ENCODE measurements around the gene HIVEP3. TPM values are rescaled to one million over a fixed set of nuclear protein-coding genes. Genes with fewer than 3 reads are reported as not detected.

Gene HIVEP3
- total and polyA plus RNA-seq, 3 donors from 2014 or later, result 4.8 to 7.3 (median 7.2) TPM

- TF ChIP-seq POLR2A (IDR thresholded peaks at IDR 0.05), result no peak
- no peak for TF ChIP-seq CTCF (IDR thresholded peaks at IDR 0.05)
- H3K9me3 ChIP-seq, result no peaks in the 10 kb centered on the region
- H3K36me3 ChIP-seq (ENCODE audit: low read depth, missing control alignments), result no peaks in the 10 kb centered on the region
- WGBS, 2 donors, result 88 to 95% methylated on average over 5 of the region's 5 CpGs
- no peak overlapping the region for H3K27ac ChIP-seq
- H3K27me3 ChIP-seq, result no peaks in the 10 kb centered on the region
- no peak overlapping the region for H3K4me3 ChIP-seq
- DNase-seq, result no peak
- H3K4me1 ChIP-seq, result peaks cover 14% of the 10 kb centered on the region
- intact Hi-C loops (cut with DNase I; ENCODE audit: low total_unique reads), result no loop called here
These were observed 258.8 kb downstream of the HIVEP3 start for GRCh38 chr1:41659903-41660302.

GRCh38 chr1:41659159-41659495, 259.6 kb downstream of the HIVEP3 start:
- no peaks in the 10 kb centered on the region for H3K27me3 ChIP-seq
- TF ChIP-seq CTCF (IDR thresholded peaks at IDR 0.05), result no peak
- no peak for TF ChIP-seq POLR2A (IDR thresholded peaks at IDR 0.05)
- WGBS, 2 donors, result 78 to 88% methylated on average over 2 of the region's 2 CpGs

GRCh38 chr1:41658431-41659158, 260.1 kb downstream of the HIVEP3 start:
- no peak overlapping the region for H3K4me3 ChIP-seq
- no peaks in the 10 kb centered on the region for H3K9me3 ChIP-seq
- no peaks in the 10 kb centered on the region for H3K36me3 ChIP-seq (ENCODE audit: low read depth, missing control alignments)
- H3K4me1 ChIP-seq, result peaks cover 14% of the 10 kb centered on the region
- TF ChIP-seq CTCF (IDR thresholded peaks at IDR 0.05) (no peak), POLR2A (IDR thresholded peaks at IDR 0.05) (no peak)
- no peak overlapping the region for H3K27ac ChIP-seq
- intact Hi-C loops (cut with DNase I; ENCODE audit: low total_unique reads), result no loop called here
- H3K27me3 ChIP-seq, result no peaks in the 10 kb centered on the region
- WGBS, 2 donors, result 86 to 91% methylated on average over 12 of the region's 12 CpGs
- no peak for DNase-seq

More at GRCh38 chr1:41659159-41659495, 259.6 kb downstream of the HIVEP3 start:
- Histone ChIP-seq H3K27ac (no peak overlapping the region), H3K9me3 (no peaks in the 10 kb centered on the region), H3K36me3 (ENCODE audit: low read depth, missing control alignments) (no peaks in the 10 kb centered on the region), H3K4me3 (no peak overlapping the region), H3K4me1 (peaks cover 14% of the 10 kb centered on the region)
- intact Hi-C loops (cut with DNase I; ENCODE audit: low total_unique reads), result no loop called here
- no peak for DNase-seq

- H3K27ac ChIP-seq, result no peak overlapping the region
- H3K27me3 ChIP-seq, result no peaks in the 10 kb centered on the region
- TF ChIP-seq CTCF (IDR thresholded peaks at IDR 0.05), result no peak
- no peak for TF ChIP-seq POLR2A (IDR thresholded peaks at IDR 0.05)
- H3K4me1 ChIP-seq, result peaks cover 10% of the 10 kb centered on the region
- no peak for DNase-seq
- intact Hi-C loops (cut with DNase I; ENCODE audit: low total_unique reads), result no loop called here
- H3K4me3 ChIP-seq, result no peak overlapping the region
- 90 to 92% methylated on average over 7 of the region's 7 CpGs for WGBS, 2 donors
- H3K9me3 ChIP-seq, result no peaks in the 10 kb centered on the region
- no peaks in the 10 kb centered on the region for H3K36me3 ChIP-seq (ENCODE audit: low read depth, missing control alignments)
These were observed 260.9 kb downstream of the HIVEP3 start for GRCh38 chr1:41657679-41658295.
